Activated T-helper 1 cell treated with anti-CD3 and anti-CD28 coated beads, Interleukin-12 subunit alpha, Interleukin-12 subunit beta, Interleukin-2, Interleukin-4 antibody, amounts not matched to agents 30 ng/mL and 10 ng/mL and 1 ng/mL, durations not matched to agents 14 hours and 24 hours and 36 hours (primary cell): ENCODE data around the gene ANGPTL2. TPM values are rescaled to one million over a fixed set of nuclear protein-coding genes. Genes with fewer than 3 reads are reported as not detected.

Experiments
- DNase-seq: peaks from one replicate; pipeline ENCODE4 v3.0.0; 2021; ENCODE audit warnings: low spot score
- H3K27ac Mint-ChIP-seq: one replicate; pipeline ENCODE4 v1.8.0; 2021; ENCODE audit warnings: mild to moderate bottlenecking, mixed read lengths
- H3K27me3 Mint-ChIP-seq: one replicate; pipeline ENCODE4 v1.8.0; 2022; ENCODE audit warnings: mild to moderate bottlenecking, moderate library complexity, mixed read lengths; ENCODE audit not compliant: insufficient read depth
- H3K36me3 Mint-ChIP-seq: one replicate; pipeline ENCODE4 v1.8.0; 2021; ENCODE audit warnings: low read depth, mixed read lengths
- H3K4me1 Mint-ChIP-seq: one replicate; pipeline ENCODE4 v1.8.0; 2021; ENCODE audit warnings: low read depth, mixed read lengths
- H3K4me3 Mint-ChIP-seq: one replicate; pipeline ENCODE4 v1.8.0; 2021; ENCODE audit warnings: mild to moderate bottlenecking, moderate library complexity, mixed read lengths
- H3K9me3 Mint-ChIP-seq: one replicate; pipeline ENCODE4 v1.8.0; 2021; ENCODE audit warnings: mixed read lengths
- intact Hi-C: fragments of 100-400 bp; cut with micrococcal nuclease; formaldehyde crosslinking; loops from one replicate; pipeline ENCODE4 v1.15.1; 2024
- total RNA-seq: library from RNA; stranded (reverse); gene quantifications from 2 replicates; pipeline ENCODE4 v1.2.3, GENCODE V29; 2022

ANGPTL2 gene
- total RNA-seq, 1 donor from 2014 or later, result not detected

GRCh38 chr9:127137640-127138360, 15.4 kb upstream of the ANGPTL2 start:
- H3K4me3 Mint-ChIP-seq, result no peak overlapping the region
- H3K9me3 Mint-ChIP-seq, result no peaks in the 10 kb centered on the region
- no peaks in the 10 kb centered on the region for H3K36me3 Mint-ChIP-seq
- no peak for DNase-seq
- no peak overlapping the region for H3K27ac Mint-ChIP-seq
- no peaks in the 10 kb centered on the region for H3K4me1 Mint-ChIP-seq
- H3K27me3 Mint-ChIP-seq, result peaks cover 11% of the 10 kb centered on the region
- intact Hi-C loops, result no loop called here

- Mint-ChIP-seq H3K4me1 (no peaks in the 10 kb centered on the region), H3K27me3 (peaks cover 7% of the 10 kb centered on the region), H3K27ac (no peak overlapping the region), H3K36me3 (no peaks in the 10 kb centered on the region), H3K9me3 (no peaks in the 10 kb centered on the region), H3K4me3 (no peak overlapping the region)
- intact Hi-C loops, result no loop called here
- no peak for DNase-seq
Measured at GRCh38 chr9:127136880-127137639, 14.6 kb upstream of the ANGPTL2 start.

GRCh38 chr9:127136081-127136879, 13.8 kb upstream of the ANGPTL2 start:
- no peak for DNase-seq
- intact Hi-C loops, result no loop called here
- Mint-ChIP-seq H3K27ac (no peak overlapping the region), H3K36me3 (no peaks in the 10 kb centered on the region), H3K4me3 (no peak overlapping the region), H3K4me1 (no peaks in the 10 kb centered on the region), H3K9me3 (no peaks in the 10 kb centered on the region), H3K27me3 (peaks cover 7% of the 10 kb centered on the region)

- no peak for DNase-seq
- H3K36me3 Mint-ChIP-seq, result no peaks in the 10 kb centered on the region
- H3K4me3 Mint-ChIP-seq, result no peak overlapping the region
- H3K27me3 Mint-ChIP-seq, result peaks cover 5% of the 10 kb centered on the region
- intact Hi-C loops, result no loop called here
- no peak overlapping the region for H3K27ac Mint-ChIP-seq
- no peaks in the 10 kb centered on the region for H3K4me1 Mint-ChIP-seq
- no peaks in the 10 kb centered on the region for H3K9me3 Mint-ChIP-seq
Measured at GRCh38 chr9:127135056-127135745, 12.8 kb upstream of the ANGPTL2 start.

GRCh38 chr9:127133739-127134167, 11.3 kb upstream of the ANGPTL2 start:
- no peaks in the 10 kb centered on the region for H3K4me1 Mint-ChIP-seq
- no peak overlapping the region for H3K27ac Mint-ChIP-seq
- no peak for DNase-seq
- no peaks in the 10 kb centered on the region for H3K36me3 Mint-ChIP-seq
- intact Hi-C loops, result no loop called here
- no peak overlapping the region for H3K4me3 Mint-ChIP-seq
- H3K9me3 Mint-ChIP-seq, result no peaks in the 10 kb centered on the region
- H3K27me3 Mint-ChIP-seq, result peaks cover 9% of the 10 kb centered on the region

- Mint-ChIP-seq H3K36me3 (no peaks in the 10 kb centered on the region), H3K27ac (no peak overlapping the region), H3K9me3 (no peaks in the 10 kb centered on the region), H3K4me3 (no peak overlapping the region), H3K4me1 (no peaks in the 10 kb centered on the region), H3K27me3 (peaks cover 9% of the 10 kb centered on the region)
- intact Hi-C loops, result no loop called here
- DNase-seq, result no peak
Measured at GRCh38 chr9:127132921-127133647, 10.6 kb upstream of the ANGPTL2 start.

- DNase-seq, result no peak
- peaks cover 11% of the 10 kb centered on the region for H3K27me3 Mint-ChIP-seq
- H3K4me3 Mint-ChIP-seq, result no peak overlapping the region
- H3K9me3 Mint-ChIP-seq, result no peaks in the 10 kb centered on the region
- H3K4me1 Mint-ChIP-seq, result no peaks in the 10 kb centered on the region
- no peaks in the 10 kb centered on the region for H3K36me3 Mint-ChIP-seq
- no peak overlapping the region for H3K27ac Mint-ChIP-seq
- intact Hi-C loops, result no loop called here
Measured at GRCh38 chr9:127132375-127132774, 9.9 kb upstream of the ANGPTL2 start.

- no peak overlapping the region for H3K27ac Mint-ChIP-seq
- H3K4me3 Mint-ChIP-seq, result no peak overlapping the region
- no peaks in the 10 kb centered on the region for H3K9me3 Mint-ChIP-seq
- H3K27me3 Mint-ChIP-seq, result peaks cover 14% of the 10 kb centered on the region
- H3K36me3 Mint-ChIP-seq, result no peaks in the 10 kb centered on the region
- no peak for DNase-seq
- no peaks in the 10 kb centered on the region for H3K4me1 Mint-ChIP-seq
- intact Hi-C loops, result no loop called here
Measured at GRCh38 chr9:127131871-127132270, 9.4 kb upstream of the ANGPTL2 start.

- no peak for DNase-seq
- Mint-ChIP-seq H3K27ac (no peak overlapping the region), H3K4me1 (no peaks in the 10 kb centered on the region), H3K4me3 (no peak overlapping the region), H3K36me3 (no peaks in the 10 kb centered on the region), H3K27me3 (peaks cover 23% of the 10 kb centered on the region), H3K9me3 (no peaks in the 10 kb centered on the region)
- intact Hi-C loops, result no loop called here
Measured at GRCh38 chr9:127130661-127131538, 8.5 kb upstream of the ANGPTL2 start.

- DNase-seq, result no peak
- intact Hi-C loops, result no loop called here
- H3K4me1 Mint-ChIP-seq, result no peaks in the 10 kb centered on the region
Measured at GRCh38 chr9:127130235-127130634, 7.8 kb upstream of the ANGPTL2 start.

GRCh38 chr9:127129718-127130085, 7.3 kb upstream of the ANGPTL2 start:
- no peak for DNase-seq
- intact Hi-C loops, result no loop called here
- H3K4me1 Mint-ChIP-seq, result no peaks in the 10 kb centered on the region
- H3K27ac Mint-ChIP-seq, result no peak overlapping the region
- H3K9me3 Mint-ChIP-seq, result no peaks in the 10 kb centered on the region
- peaks cover 28% of the 10 kb centered on the region for H3K27me3 Mint-ChIP-seq
- H3K36me3 Mint-ChIP-seq, result no peaks in the 10 kb centered on the region
- H3K4me3 Mint-ChIP-seq, result no peak overlapping the region

More at GRCh38 chr9:127130235-127130634, 7.8 kb upstream of the ANGPTL2 start:
- Mint-ChIP-seq H3K27me3 (peaks cover 23% of the 10 kb centered on the region), H3K4me3 (no peak overlapping the region), H3K36me3 (no peaks in the 10 kb centered on the region), H3K9me3 (no peaks in the 10 kb centered on the region), H3K27ac (no peak overlapping the region)
